C4-2B (cell line): Measurements from ENCODE around the gene WDR37.
A peak's percentile ranks its signal among the peaks of the same experiment; 100 is the strongest.

ENCODE experiments used
- H3K27ac ChIP-seq: fragments of 450-650 bp; 2 replicates; pipeline ENCODE4 v1.5.1; 2017
- CTCF ChIP-seq: fragments of 450-650 bp; conservative IDR thresholded peaks from 2 replicates; pipeline ENCODE4 v1.5.1; 2017; ENCODE audit warnings: mild to moderate bottlenecking
- ZFX ChIP-seq: fragments of 450-650 bp; IDR thresholded peaks from 2 replicates; pipeline ENCODE4 v1.6.1; 2017

Gene WDR37

GRCh38 chr10:1137499-1138163 lies 81.4 kb downstream of the WDR37 start:
- no peak overlapping the region for H3K27ac ChIP-seq
- TF ChIP-seq CTCF = no peak
- TF ChIP-seq ZFX = no peak

DNA sequence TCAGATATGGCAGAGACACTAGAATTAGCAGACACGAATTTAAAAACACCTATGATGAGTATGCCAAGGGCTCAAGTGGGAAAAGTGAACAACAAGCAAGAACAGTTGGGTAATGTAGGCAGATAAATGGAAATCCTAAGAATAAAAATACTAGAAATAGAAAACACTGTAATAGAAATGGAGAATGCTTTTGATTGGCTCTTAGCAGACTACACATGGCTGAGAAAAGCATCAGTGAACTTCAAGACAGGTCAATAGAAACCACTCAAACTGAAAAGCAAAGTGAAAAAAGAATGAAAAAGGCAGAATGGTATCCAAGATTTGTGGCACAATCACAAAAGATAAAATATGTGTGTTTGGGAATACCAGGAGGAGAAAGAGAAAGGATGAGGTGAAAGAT lies 82.3 kb downstream of the WDR37 start:
- H3K27ac ChIP-seq = no peak overlapping the region
- TF ChIP-seq CTCF = no peak
- no peak for TF ChIP-seq ZFX

GRCh38 chr10:1141261-1141660 lies 85.1 kb downstream of the WDR37 start:
- TF ChIP-seq CTCF (no peak), ZFX (no peak)
- no peak overlapping the region for H3K27ac ChIP-seq

DNA sequence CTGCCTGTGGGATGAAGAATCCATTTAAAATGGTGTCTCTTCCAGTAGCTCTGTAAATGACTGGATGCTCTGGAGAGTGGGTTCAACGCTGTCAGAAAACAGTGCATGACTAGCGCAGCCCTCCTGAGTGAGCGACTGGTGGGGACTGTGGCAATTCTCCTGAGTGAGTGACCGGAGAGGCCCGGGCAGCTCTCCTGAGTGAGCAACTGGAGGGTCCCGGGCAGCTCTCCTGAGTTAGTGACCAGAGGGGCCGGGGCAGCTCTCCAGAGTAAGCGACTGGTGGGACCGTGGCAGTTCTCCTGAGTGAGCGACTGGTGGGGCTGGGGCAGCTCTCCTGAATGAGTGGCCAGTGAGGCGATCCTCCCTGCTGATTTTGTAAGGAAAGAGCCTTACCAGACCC lies 85.5 kb downstream of the WDR37 start:
- no peak for TF ChIP-seq CTCF
- no peak for TF ChIP-seq ZFX
- no peak overlapping the region for H3K27ac ChIP-seq

GRCh38 chr10:1142596-1142995 lies 86.4 kb downstream of the WDR37 start:
- TF ChIP-seq ZFX = no peak
- peak; percentile 46 for TF ChIP-seq CTCF
- H3K27ac ChIP-seq = no peak overlapping the region

GRCh38 chr10:1147810-1148209 lies 91.6 kb downstream of the WDR37 start:
- TF ChIP-seq ZFX (no peak), CTCF (no peak)
- H3K27ac ChIP-seq = no peak overlapping the region

GRCh38 chr10:1148855-1149605 lies 92.8 kb downstream of the WDR37 start:
- TF ChIP-seq CTCF = no peak
- TF ChIP-seq ZFX = no peak

More at GRCh38 chr10:1148855-1149605, 92.8 kb downstream of the WDR37 start:
- no peak overlapping the region for H3K27ac ChIP-seq
